H7 (cell line): ENCODE results near the gene ATP11B. TPM values are rescaled to one million over a fixed set of nuclear protein-coding genes. Genes with fewer than 3 reads are reported as not detected.

Experiments used
- DNase-seq: peaks from one replicate; pipeline ENCODE4 v3.0.0; 2012
- H3K27me3 ChIP-seq: 2 replicates; pipeline ENCODE4 v1.6.0; 2011; ENCODE audit warnings: mild to moderate bottlenecking, low read length; ENCODE audit not compliant: control insufficient read depth, insufficient read depth
- H3K36me3 ChIP-seq: replicated peaks from 2 replicates; pipeline ENCODE4 v1.5.1; 2011; ENCODE audit warnings: low read length; ENCODE audit not compliant: control insufficient read depth, insufficient read depth
- H3K4me3 ChIP-seq: 2 replicates; pipeline ENCODE4 v1.5.1; 2011; ENCODE audit warnings: low read depth, mild to moderate bottlenecking, control low read depth, low read length, moderate library complexity; ENCODE audit not compliant: insufficient read depth
- total RNA-seq: library from RNA; depleted of rRNA; stranded (reverse); fragments of >200 nt; shearing (Covaris generic); gene quantifications from 2 replicates; pipeline ENCODE4 v1.2.3, GENCODE V29; 2014

ATP11B gene
- total RNA-seq, 1 experiment from 2014 or later, result 14.2 TPM

DNA sequence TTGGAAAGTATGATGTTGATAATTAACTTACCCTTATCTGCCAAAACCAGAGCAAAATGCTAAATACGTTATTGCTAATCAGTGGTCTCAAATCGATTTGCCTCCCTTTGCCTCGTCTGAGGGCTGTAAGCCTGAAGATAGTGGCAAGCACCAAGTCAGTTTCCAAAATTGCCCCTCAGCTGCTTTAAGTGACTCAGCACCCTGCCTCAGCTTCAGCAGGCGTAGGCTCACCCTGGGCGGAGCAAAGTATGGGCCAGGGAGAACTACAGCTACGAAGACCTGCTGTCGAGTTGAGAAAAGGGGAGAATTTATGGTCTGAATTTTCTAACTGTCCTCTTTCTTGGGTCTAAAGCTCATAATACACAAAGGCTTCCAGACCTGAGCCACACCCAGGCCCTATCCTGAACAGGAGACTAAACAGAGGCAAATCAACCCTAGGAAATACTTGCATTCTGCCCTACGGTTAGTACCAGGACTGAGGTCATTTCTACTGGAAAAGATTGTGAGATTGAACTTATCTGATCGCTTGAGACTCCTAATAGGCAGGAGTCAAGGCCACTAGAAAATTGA is 127.3 kb downstream of the ATP11B start:
- Histone ChIP-seq H3K27me3 (no peaks in the 10 kb centered on the region), H3K4me3 (no peak overlapping the region), H3K36me3 (no peaks in the 10 kb centered on the region; the same call in 1 of the 2 replicates)
- no peak for DNase-seq

DNA sequence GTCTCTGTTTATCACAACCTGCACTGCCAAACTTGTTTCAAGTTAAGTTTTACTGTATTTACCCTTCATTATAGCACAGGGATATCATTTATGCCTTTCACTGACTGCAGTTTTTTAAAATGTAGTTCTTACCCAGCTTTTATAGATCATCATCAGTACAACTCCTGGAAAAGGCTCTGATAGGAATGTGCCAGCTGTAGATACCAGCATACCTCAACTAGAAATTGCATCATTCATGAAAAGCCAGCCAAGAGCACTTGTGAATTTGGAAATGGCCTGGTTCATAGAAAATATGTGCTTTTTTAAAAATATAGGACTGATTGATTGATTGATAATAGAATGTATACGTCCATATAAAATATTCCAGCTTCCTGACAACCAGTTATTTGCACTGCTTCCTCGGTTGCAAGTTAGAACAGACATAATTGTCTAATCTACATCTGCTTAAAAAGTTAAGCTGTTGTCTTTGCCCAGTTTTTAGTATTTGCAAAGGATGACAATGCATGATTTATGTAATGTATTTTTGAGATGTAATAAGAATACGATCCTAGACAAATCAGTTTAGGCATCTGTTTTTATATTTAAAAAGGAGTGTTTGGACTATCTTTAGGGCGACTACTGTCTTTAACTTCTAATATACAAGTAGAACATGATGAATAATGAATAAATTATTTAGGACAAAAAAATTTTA is 128.5 kb downstream of the ATP11B start:
- no peaks in the 10 kb centered on the region; the same call in 1 of the 2 replicates for H3K36me3 ChIP-seq
- H3K4me3 ChIP-seq, result no peak overlapping the region
- DNase-seq, result no peak
- no peaks in the 10 kb centered on the region for H3K27me3 ChIP-seq

DNA sequence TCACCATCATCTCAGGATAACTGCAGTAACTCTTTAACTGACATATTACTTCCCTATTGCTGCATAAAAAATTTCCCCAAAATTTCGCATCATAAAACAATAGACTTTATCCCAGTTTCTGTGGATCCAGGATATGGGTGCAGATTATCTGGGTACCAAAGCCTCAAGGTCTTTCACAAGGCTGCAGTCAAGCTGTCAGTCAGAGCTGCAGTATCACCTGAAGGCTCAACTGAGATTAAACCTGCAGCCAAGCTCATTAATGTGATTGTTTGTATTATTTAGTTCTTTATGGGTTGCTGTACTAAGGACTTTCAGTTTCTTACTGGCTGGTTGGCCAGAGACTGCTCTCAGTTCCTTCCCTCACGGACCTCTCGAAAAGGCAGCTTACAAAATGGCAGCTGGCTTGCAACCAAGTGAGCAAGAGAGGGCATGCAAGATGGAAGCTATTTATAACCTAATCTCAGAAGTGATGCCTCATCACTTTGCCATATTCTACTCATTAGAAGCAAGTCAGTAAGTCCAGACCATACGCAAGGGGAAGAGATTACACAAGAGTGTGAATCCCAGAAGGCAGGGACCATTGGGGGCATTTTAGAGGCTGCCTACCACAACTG is 132.1 kb downstream of the ATP11B start:
- DNase-seq, result no peak
- H3K36me3 ChIP-seq, result no peaks in the 10 kb centered on the region; the same call in 1 of the 2 replicates
- no peak overlapping the region for H3K4me3 ChIP-seq
- no peaks in the 10 kb centered on the region for H3K27me3 ChIP-seq

DNA sequence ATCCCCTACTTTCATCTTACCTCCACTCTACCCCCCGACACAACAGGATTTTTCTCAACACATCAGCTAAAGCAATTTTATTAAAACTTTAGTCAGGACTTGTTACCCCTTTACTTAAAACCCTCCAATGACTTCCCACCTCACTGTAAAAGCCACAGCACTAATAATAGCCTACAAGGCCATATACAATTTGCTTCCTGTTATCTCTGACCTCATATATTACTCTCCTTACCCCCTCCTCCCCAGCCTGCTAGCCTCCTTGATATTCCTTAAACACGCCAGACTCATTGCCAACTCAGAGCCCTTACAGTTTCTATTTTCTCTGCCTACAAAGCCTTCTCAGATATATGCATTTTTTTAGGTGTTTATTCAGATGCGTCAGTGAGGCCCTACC is 132.6 kb downstream of the ATP11B start:
- no peak for DNase-seq
- Histone ChIP-seq H3K27me3 (no peaks in the 10 kb centered on the region), H3K36me3 (no peaks in the 10 kb centered on the region; the same call in 1 of the 2 replicates), H3K4me3 (no peak overlapping the region)

GRCh38 chr3:182935803-182936202 is 142.5 kb downstream of the ATP11B start:
- Histone ChIP-seq H3K4me3 (no peak overlapping the region), H3K36me3 (no peaks in the 10 kb centered on the region), H3K27me3 (no peaks in the 10 kb centered on the region)
- DNase-seq, result no peak

- Histone ChIP-seq H3K27me3 (no peaks in the 10 kb centered on the region), H3K36me3 (no peaks in the 10 kb centered on the region), H3K4me3 (no peak overlapping the region)
- DNase-seq, result no peak
Observed at GRCh38 chr3:182936239-182936917, 143.1 kb downstream of the ATP11B start.

DNA sequence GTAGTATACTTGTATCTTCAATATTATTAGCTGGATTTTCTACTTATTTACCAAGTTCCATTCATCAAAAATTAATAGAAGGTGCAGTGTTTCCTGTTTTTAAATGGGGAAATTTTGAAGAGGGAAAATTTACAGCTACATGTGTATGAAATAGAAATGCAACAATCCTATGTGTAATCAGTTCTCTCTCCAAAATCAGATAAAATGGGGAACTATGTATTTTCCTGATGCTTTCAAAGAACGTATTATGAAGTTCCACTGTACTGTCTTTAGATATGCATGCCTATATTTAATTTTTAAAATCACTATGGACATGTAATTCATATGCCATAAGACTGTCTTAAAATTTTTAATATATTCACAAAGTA is 143.6 kb downstream of the ATP11B start:
- Histone ChIP-seq H3K4me3 (no peak overlapping the region), H3K27me3 (no peaks in the 10 kb centered on the region), H3K36me3 (no peaks in the 10 kb centered on the region)
- DNase-seq, result no peak

DNA sequence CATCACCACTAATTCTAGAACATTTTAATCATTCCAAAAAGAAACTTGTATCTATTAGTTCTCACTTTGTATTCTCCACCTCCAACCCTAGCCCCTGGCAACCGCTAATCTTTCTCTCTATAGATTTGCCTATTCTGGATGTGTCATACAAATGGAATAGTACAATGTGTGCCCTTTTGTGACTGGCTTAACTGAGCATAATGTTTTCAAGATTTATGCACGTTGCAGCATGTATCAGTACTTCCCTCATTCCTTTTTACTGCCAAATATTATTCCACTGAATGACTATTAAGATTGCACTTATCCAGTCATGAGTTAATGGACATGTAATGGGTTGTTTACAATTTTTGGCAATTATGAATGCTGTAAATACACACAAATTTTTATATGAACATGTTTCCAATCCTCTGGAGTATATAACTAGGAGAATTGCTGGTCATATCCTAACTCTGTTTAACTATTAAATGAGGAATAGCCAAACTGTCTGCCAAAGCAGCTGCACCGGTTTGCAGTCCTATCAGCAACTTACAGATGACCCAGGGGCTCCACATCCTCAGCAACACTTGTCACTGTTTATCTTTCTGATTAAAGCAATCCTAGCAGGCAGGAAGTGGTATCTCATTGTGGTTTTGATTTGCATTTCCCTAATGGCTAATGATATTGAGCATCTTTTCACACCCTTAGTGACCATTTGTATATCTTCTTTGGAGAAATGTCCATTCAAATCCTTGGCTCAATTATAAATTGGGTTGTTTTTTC is 144.2 kb downstream of the ATP11B start:
- Histone ChIP-seq H3K27me3 (no peaks in the 10 kb centered on the region), H3K36me3 (no peaks in the 10 kb centered on the region), H3K4me3 (no peak overlapping the region)
- DNase-seq, result no peak

DNA sequence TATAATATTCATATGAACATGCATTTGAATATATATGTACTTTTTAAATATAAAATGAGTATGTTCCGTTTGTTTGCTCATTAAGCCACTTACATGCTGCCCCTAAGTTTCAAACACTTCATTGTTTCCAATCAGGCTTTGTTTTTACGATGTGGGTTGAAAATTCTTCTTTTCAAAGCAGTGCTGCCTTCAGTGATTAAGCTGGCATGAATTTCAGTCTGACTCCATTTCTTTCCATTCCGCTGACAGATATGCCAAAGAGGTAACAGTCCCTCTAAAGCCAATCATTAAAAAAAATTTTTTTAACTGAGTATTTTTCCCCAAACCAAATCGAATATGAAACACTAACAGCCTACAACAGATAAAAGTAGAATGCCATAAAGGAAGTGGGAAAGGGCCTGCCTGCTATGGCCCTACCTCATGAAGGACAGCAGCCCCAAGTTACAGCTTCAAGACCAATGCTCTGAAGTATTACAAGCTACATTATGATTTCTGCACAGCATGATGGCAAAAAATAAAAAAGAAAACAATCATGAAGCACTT is 147.0 kb downstream of the ATP11B start:
- Histone ChIP-seq H3K4me3 (no peak overlapping the region), H3K36me3 (no peaks in the 10 kb centered on the region), H3K27me3 (no peaks in the 10 kb centered on the region)

GRCh38 chr3:182941719-182942118 is 148.4 kb downstream of the ATP11B start:
- no peak for DNase-seq
- Histone ChIP-seq H3K27me3 (no peaks in the 10 kb centered on the region), H3K4me3 (no peak overlapping the region), H3K36me3 (no peaks in the 10 kb centered on the region)

More for the DNA sequence above, 147.0 kb downstream of the ATP11B start:
- DNase-seq, result no peak

DNA sequence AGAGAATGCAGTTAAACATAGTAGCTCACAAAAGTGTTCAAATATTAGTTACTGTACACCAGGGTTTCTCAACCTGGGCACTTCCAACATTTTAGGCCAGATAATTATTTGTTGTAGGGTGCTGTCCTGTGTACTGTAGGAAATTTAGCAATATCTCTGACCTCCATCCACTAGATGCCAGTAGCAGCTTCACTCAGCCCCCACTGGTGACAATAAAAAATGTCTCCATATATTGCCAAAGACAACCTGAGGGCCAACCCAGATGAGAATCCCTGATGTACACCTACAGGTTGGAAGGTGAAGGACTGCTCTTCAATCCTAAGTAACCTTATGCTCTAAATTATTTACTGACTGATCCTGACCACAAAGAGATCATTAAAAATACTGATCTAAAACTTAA is 154.6 kb downstream of the ATP11B start:
- Histone ChIP-seq H3K36me3 (0 out of 2 replicates have a peak, but pooled peaks cover 1% of the 10 kb centered on the region), H3K4me3 (no peak overlapping the region), H3K27me3 (no peaks in the 10 kb centered on the region)
- no peak for DNase-seq

GRCh38 chr3:182948305-182948704 is 155.0 kb downstream of the ATP11B start:
- DNase-seq, result no peak
- Histone ChIP-seq H3K27me3 (no peaks in the 10 kb centered on the region), H3K4me3 (no peak overlapping the region), H3K36me3 (0 out of 2 replicates have a peak, but pooled peaks cover 1% of the 10 kb centered on the region)

DNA sequence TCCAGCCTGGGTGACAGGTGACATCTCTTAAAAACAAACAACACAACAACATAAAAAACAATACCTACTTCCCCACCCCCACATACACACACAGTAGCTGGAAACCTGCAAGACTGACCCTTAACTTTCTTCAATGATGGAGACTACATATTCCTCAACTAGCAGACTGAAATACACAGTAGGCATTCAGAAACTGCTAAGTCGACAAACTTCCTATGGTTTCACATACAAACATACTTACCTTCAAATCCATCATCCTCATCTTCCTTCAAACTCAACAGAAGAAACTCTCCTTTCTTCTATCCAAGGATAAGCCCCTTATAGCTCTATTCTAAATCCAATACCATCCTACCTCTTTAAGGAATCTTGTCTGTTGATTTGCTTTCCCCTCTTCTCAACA is 156.4 kb downstream of the ATP11B start:
- Histone ChIP-seq H3K4me3 (no peak overlapping the region), H3K27me3 (no peaks in the 10 kb centered on the region), H3K36me3 (peaks cover 1% of the 10 kb centered on the region; the same call in 1 of the 2 replicates)
- DNase-seq, result no peak
